Measurements from ENCODE around the gene FHIP2A.
"Not testable (repeated sequence)": the region's sequence is repeated elsewhere in the genome, so short reads cannot be mapped to it uniquely, and the experiment has no call there.

The FHIP2A gene, protein sequence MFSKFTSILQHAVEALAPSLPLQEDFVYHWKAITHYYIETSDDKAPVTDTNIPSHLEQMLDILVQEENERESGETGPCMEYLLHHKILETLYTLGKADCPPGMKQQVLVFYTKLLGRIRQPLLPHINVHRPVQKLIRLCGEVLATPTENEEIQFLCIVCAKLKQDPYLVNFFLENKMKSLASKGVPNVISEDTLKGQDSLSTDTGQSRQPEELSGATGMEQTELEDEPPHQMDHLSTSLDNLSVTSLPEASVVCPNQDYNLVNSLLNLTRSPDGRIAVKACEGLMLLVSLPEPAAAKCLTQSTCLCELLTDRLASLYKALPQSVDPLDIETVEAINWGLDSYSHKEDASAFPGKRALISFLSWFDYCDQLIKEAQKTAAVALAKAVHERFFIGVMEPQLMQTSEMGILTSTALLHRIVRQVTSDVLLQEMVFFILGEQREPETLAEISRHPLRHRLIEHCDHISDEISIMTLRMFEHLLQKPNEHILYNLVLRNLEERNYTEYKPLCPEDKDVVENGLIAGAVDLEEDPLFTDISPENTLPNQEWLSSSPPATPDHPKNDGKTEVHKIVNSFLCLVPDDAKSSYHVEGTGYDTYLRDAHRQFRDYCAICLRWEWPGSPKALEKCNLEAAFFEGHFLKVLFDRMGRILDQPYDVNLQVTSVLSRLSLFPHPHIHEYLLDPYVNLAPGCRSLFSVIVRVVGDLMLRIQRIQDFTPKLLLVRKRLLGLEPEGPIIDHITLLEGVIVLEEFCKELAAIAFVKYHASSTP

DNA sequence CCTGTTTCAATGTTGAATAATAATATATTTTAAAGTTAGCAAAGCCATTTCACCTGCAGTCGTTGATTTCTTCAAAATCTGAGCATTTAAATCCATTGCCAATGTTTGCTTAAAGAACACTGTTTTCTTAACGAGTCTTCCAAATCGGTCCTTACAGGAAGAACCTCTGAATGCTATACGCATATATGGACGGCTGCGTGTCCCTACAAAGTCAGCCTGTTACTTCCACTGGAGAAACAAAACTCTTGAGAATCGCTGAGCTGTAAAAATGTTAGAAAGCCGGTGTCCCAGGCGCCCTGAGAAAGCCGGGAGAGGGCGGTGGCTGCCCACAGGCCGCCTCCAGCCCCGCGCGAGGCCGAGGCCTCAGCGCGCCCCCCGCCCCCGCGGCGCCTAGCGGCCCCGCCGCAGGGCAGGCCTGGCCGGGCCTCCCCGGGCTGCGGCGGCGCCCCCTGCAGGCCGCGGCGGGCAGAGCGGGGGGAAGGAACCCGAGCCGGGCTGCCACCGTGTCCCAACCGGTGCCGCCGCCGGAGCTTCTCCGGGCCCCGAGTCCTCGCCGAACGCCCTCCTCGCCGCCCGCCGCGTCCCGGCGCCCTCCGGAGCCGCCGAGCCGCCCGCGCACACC is at the start of gene FHIP2A:
Gene FHIP2A, plus strand, starts transcription at position 488 of the 622 bp plus-strand sequence. CDS start 299 bp downstream, outside the sequence.
- DNase-seq (ENCODE audit: insufficient read length, low spot score), result peak; percentile 69
- peak; percentile 59 for FAIRE-seq

DNA sequence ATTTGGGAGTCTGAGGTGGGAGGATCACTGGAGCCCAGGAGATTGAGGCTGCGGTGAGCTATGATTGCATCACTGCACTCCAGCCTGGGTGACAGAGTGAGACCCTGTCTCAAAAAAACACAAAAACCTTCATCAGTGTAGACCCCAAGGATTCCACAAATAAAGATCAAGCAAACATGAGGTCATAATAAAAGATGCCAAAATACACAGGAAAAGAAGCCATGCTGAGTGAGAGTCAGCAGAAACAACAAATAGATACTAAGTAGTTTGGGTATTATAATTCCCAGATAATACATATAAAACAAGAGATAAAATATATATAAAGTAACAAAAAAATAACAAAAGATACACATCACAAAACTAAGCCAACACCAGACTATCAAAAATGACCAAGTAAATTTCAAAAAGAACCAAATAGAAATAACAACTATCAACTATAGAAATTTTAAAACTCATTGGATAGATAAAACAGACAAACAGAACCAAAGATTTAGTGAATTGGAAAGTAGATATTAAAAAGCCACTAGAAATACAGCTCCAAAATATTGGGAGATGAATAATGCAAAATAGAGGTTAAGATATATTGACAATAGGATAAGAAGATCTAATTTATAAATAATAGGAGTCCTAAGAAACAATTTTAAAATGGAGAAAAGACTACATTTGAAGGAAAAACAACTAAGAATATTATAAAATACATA is 48.9 kb upstream of the FHIP2A start:
- FAIRE-seq (no peak), DNase-seq (ENCODE audit: insufficient read length, low spot score) (no peak)

DNA sequence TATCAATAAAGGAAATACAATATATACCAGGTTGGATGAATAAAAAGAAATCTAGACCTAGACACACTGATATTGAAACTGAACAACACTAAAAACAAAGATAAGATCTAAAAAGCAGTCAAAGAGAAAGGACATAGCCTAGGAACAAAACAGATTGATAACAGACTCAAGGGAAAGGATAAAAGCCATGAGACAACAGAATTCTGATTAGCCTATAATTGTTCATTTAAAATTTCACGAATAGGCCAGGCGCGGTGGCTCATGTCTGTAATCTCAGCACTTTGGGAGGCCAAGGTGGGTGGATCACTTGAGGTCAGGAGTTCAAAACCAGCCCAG is 48.4 kb upstream of the FHIP2A start:
- FAIRE-seq (no peak), DNase-seq (ENCODE audit: insufficient read length, low spot score) (no peak)

DNA sequence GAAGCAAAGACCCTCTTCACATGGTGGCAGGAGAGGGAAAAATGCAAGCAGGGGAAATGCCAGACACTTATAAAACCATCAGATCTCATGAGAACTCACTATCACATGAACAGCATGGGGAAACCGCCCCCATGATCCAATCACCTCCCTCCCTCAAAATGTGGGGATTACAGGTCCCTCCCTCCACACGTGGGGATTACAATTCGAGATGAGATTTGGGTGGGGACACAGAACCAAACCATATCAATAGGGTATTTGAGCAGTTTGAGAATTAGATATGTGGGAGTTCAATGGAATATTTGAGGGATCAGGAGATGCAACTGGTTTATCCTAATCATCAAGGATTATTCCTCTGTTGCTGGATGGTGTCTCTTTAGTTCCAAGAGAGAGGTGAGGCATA is 46.5 kb upstream of the FHIP2A start:
- FAIRE-seq, result not testable (repeated sequence)

DNA sequence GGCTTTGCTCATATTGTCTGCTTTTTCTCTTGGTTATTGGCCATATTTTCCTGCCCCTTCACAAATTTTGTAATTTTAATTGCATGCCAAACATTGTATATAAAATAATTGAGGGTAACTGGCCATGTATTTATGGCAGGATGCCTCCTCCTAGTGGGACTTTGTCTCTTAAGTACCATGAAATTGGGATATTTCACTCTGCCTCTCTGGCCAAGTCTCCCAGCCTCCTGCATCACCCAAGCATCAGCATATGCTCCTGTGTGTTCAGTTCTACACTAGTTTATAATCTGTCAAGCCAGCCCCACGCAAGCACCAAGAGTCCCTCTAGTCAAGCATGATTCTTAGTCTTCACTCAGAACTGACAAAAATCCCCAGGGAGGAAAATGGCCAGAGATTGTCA is 44.2 kb upstream of the FHIP2A start:
- no peak for DNase-seq (ENCODE audit: insufficient read length, low spot score)
- FAIRE-seq, result no peak

More for the DNA sequence above, 46.5 kb upstream of the FHIP2A start:
- not testable (repeated sequence) for DNase-seq (ENCODE audit: insufficient read length, low spot score)

DNA sequence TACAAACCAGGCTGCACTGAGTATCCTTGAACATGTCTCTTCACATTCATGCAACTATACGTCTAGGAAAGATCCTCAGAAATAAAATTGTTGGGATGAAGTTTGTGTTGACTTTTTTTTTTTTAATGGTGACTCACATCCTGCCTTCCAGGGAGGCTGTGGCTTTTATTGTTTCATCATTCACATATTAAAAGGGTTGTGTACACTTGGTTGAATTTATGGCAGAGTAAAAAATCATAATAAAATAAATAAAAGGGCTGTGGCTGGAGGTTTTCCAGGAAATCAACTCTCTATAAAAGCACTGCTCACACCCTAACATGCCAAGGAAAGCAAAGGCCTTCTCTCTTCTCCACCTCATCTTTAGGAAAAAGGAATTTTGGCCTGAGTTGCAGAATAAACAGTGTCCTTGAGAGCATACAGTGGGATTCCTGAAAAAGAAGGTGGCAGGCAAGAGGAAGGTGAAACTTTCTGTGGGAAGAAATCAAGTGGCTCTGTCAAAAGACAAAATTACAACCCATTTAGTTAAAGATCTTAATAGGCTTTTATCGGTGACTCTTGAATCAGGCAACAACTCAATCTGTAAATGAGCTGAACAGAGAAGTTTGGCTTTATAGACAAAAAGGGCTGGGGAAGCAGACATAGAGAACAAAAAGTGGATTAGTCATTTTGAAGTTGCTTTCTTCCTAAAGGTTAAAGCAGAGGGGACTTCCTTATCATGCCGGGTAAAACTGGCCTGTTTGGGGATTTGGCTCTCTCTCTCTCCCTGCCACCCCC is 41.6 kb upstream of the FHIP2A start:
- no peak for DNase-seq (ENCODE audit: insufficient read length, low spot score)
- FAIRE-seq, result no peak

DNA sequence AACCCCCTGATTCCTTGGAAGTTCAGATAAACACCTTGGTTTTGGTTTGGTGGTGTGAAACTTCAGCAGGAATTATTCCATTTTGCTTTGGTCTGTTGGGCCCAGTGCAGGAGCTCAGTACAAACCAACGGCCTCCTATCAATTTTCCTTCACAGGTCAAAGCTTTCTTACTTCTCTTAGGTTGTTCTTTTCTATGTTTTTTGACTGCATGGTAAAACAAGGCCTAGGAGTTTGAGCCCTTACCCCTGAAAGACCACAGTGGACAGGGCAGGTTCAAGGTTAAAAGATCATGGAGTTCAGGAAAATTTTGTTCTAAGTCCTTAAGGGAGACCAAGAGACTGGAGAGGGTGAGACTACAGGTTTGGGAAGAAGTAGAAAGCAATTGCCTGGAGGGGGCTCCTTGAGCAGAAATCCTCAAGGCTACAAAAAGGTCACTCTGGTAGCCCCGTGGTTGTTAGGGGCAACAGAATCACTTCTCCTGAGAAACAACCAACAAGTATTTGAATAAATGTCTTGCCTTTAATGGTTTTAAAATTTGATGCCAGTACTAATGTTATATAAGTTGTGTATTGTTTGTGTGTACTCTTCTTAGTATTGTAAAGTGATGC is 40.9 kb upstream of the FHIP2A start:
- FAIRE-seq (no peak), DNase-seq (ENCODE audit: insufficient read length, low spot score) (no peak)

DNA sequence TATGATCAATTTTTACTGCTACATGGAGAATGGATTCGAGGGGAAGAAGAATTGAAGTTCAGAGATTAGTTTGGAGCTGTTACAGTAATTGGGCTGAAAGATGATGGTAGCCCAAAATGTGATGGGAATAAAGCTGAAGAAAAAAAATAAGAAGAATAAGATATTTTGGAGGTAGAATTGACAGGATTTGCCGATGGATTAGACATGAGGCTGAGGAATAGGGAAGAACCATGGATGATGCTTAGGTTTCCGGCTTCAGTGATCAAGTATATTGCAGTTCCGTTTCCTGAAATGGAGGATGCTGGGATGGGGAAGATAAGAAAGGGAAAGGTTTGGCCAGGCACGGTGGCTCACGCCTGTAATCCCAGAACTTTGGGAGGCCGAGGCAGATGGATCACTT is 38.9 kb upstream of the FHIP2A start:
- no peak for FAIRE-seq
- no peak for DNase-seq (ENCODE audit: insufficient read length, low spot score)

DNA sequence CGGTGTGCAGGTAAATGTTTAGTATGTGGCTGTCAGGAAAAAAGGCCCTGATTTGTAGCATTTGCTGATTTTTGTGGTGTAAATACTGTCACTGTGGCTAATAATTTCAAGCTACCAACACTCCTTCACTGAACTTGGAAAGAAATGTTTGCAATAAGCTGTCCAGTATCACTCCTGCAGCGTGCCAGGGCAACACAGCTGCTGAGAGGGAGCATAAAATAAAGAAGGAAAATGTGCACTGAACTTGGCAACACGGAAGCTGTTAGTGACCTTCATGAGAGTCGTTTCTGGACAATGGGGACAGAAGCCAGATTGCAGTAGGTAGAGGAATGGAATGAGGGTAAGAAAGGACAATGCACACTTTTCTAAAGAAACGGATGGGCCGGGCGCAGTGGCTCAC is 37.9 kb upstream of the FHIP2A start:
- DNase-seq (ENCODE audit: insufficient read length, low spot score), result no peak
- FAIRE-seq, result no peak

DNA sequence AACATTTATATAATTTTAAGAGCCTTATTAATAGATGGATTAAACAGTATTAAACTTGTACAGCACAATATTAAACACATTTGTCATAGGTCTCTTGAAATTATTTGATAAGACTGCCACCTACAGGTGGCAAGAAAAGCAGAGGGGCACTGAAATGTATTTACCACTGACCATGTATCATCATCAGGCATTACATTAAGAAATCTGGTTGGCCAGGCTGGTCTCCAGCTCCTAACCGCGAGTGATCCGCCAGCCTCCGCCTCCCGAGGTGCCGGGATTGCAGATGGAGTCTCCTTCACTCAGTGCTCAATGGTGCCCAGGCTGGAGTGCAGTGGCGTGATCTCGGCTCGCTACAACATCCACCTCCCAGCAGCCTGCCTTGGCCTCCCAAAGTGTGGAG is 35.1 kb upstream of the FHIP2A start:
- not testable (repeated sequence) for FAIRE-seq; DNase-seq (ENCODE audit: insufficient read length, low spot score)

DNA sequence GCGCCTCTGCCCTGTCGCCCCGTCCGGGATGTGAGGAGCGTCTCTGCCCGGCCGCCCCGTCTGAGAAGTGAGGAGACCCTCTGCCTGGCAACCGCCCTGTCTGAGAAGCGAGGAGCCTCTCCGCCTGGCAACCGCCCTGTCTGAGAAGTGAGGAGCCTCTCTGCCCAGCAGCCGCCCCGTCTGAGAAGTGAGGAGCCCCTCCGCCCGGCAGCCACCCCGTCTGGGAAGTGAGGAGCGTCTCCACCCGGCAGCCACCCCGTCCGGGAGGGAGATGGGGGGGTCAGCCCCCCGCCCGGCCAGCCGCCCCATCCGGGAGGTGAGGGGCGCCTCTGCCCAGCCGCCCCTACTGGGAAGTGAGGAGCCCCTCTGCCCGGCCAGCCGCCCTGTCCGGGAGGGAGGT is 34.4 kb upstream of the FHIP2A start:
- FAIRE-seq; DNase-seq (ENCODE audit: insufficient read length, low spot score): not testable (repeated sequence)

DNA sequence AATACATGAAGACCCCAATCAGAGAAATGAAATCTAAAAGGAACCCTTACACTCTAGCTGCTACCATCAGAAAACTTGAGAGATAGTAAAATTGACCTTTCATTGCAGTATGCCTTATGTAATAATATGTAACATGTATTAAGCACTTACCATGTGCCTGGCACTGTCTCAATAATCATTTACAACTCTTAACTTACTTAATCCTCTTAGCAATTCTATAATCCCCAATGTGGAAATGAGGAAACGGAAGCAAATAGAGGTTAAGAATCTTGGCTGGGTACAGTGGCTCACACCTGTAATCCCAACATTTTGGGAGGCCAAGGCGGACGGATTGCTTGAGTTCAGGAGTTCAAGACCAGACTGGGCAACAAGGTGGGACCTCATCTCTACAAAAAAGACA is 29.8 kb upstream of the FHIP2A start:
- DNase-seq (ENCODE audit: insufficient read length, low spot score), result no peak
- FAIRE-seq, result no peak

DNA sequence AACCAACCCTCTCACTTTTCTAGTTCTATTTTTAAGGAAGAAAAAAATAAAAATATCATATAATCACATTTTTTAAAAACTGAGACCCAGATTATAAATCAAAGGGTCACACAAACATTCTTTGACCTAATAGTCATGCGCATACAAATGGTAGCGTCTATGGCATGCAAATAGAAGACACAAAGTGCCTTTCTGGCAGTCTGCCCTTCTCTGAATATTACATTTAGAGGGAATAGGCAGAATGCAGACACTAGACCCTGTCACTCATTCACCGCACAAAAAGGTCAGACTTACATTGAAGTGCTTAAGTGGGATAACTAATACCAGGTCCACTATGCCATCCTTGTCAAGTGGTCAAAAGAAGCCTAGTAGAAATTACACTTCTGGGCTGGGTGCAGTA is 26.5 kb upstream of the FHIP2A start:
- FAIRE-seq, result no peak
- no peak for DNase-seq (ENCODE audit: insufficient read length, low spot score)

DNA sequence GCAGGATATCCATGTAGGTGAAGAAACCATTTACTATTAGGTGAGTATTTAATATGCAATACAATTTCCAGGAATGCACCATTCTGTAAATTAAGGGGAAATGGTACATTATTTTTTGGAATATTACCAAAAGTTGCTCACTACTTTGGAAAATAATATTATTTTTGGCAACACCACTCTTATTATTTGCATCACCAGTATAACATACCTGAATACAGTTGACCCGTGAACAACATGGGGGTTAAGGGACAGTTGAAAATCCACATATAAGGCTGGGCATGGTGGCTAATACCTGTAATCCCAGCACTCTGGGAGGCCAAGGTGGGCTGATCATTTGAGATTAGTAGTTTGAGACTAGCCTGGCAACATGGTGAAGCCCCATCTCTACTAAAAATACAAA is 21.2 kb upstream of the FHIP2A start:
- FAIRE-seq, result no peak

DNA sequence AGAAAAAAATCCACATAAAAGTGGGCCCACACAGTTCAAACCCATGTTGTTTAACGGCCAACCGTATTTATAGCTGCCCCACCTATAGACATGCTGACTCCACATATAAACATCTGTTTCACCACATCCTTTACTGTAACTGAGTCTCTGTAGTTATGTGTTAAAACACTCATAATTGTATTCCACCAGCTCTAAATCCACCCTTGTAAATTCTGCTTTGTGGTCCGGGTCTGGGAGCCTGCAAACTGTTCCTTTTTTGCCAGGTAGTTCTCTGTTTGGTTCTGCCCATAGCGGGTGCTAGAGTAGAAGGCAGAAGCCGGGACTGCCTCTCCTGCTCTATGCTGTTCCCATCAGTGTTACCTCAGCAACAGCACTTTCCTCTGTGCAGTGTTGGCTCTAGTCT is 20.2 kb upstream of the FHIP2A start:
- DNase-seq (ENCODE audit: insufficient read length, low spot score) (no peak), FAIRE-seq (peak; percentile 21)

More for the DNA sequence above, 21.2 kb upstream of the FHIP2A start:
- DNase-seq (ENCODE audit: insufficient read length, low spot score), result no peak

DNA sequence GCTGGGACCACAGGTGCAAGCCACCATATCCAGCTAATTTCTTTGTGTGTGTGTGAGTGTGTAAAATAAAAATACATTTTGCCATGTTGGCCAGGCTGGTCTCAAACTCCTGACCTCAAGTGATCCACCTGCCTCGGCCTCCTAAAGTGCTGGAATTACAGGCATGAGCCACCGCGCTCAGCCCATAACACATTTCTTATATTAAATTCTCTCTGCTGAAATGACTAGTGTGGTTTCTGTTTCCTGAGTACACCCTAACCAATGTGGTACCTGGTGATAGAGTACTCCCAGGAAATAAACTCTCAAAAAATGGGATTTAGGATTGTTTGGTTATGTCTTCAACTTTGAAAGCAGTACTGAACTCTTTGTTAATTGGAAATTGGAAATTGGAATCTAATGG is 19.4 kb upstream of the FHIP2A start:
- no peak for DNase-seq (ENCODE audit: insufficient read length, low spot score)
- FAIRE-seq, result no peak

DNA sequence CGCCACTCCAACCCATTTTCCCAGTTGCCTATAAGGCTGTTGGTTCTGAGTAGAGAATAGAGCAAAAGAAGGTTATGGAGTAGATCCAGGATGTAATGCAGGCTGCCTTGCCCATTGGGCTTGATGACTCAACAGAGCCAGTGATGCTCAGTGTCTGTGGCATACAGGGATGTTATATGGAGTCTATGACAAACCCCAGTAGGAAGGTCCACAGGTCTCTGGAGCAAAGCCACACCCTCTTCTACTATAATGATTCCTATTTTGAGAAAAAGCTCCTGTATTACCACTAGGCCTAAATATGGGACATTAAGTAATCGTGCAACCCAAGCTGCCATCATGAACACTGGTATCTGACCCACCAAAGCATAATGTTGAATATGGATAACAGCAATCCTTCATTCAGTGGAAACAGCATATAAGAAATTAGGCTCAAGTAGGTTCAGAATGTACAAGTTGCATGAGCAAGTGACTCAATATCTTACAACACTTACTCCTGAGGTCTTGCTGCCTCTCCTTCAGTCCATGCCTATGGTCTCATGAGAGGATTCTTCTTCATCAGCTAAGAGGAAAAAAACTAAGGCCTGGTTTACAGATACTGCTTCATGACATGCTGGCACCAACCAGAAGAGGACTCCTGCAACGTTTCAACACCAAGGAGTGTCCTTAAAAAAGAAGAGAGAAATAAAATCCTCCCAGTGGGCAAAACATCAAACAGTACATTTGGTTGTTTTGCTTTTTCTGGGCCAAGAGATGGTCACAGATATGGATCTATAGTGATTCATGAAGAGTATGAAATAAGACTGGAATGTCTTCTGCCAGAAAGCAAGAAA is 14.8 kb upstream of the FHIP2A start:
- FAIRE-seq (no peak), DNase-seq (ENCODE audit: insufficient read length, low spot score) (no peak)

DNA sequence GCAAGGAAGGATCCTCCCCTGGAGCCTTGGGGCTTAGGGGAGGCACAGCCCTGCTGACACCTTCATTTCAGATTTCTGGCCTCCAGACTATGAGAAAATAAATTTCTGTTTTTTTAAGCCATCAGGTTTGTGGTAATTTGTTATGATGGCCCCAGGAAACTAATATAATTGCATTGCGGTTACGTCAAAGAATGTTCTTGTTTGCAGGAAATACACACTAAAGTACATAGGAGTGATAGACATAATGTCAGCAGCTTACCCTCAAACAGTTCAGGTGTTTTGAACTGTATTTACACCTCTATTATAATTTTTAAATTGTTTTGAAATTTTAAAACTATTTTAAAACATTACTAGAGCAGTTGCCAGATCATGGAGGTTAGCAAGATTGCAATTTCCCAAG is 12.6 kb upstream of the FHIP2A start:
- FAIRE-seq (no peak), DNase-seq (ENCODE audit: insufficient read length, low spot score) (no peak)

DNA sequence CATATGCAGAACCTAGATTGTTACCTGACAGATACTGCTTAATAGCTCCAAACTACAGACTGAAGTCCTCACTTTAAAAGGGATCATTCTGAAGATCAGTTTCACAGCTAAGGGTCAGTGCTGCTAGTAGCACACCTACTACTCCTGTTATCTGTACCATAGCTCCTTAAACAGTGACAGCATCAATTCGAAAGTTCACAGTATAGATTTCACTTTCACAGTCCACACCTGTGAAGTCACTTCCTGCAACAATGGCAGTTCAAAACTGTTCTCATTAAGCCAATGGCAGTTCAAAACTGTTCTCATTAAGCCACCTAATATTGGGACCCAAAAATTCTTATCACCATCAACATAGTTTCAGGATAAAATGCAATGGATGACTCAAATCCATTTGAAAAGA is 10.7 kb upstream of the FHIP2A start:
- FAIRE-seq, result peak; percentile 97
- peak; percentile 64 for DNase-seq (ENCODE audit: insufficient read length, low spot score)
